Erythroblast (primary cell): ENCODE measurements around the gene DNAJC16.

Experiments
- GATA1 ChIP-seq: IDR thresholded peaks from 2 replicates; pipeline ENCODE4 v1.6.1; 2011; ENCODE audit warnings: low read depth, mild to moderate bottlenecking, control low read depth, low read length, moderate library complexity
- POLR2A ChIP-seq: IDR thresholded peaks from 2 replicates; pipeline ENCODE4 v1.6.1; 2011; ENCODE audit warnings: mild to moderate bottlenecking, low read length

- TF ChIP-seq POLR2A (no peak), GATA1 (no peak)
Measured at GRCh38 chr1:15477646-15478212, 48.9 kb upstream of the DNAJC16 start.
